K562 (cell line): ENCODE measurements around the gene CCDC148. TPM values are rescaled to one million over a fixed set of nuclear protein-coding genes. Genes with fewer than 3 reads are reported as not detected.

ENCODE experiments used
- ATAC-seq: fragments of 200-7000 bp; cut with Tn5 transposase; 3 replicates; pipeline ENCODE4 v1.9.1; 2020; ENCODE audit warnings: moderate library complexity
- BruUV-seq: library from RNA; stranded (reverse); fragments of 400-500 nt; replicated peaks from 2 replicates; lab custom pipeline; 2021; lab: Mats Ljungman, UMichigan
- CTCF ChIA-PET: fragments of 300-600 bp; formaldehyde crosslinking; extraction: SDS; loops from one replicate; lab custom pipeline; 2021; ENCODE audit warnings: low intra/inter-chr PET ratio; lab: Yijun Ruan, JAX
- POLR2A ChIA-PET: fragments of 300-600, 350-650 bp; sonication (Branson Sonifier 250); formaldehyde crosslinking; extraction: SDS; loops from one replicate; lab custom pipeline; 2021; ENCODE audit warnings: antibody characterized with exemption, inconsistent platforms; lab: Yijun Ruan, JAX
- DNase-seq, 4 experiments: peaks; one replicate each; pipeline versions ENCODE4 v3.0.0 to v3.0.0-alpha.2; 2011 to 2018; ENCODE audit warnings: low spot score in 3 of 4, mixed read lengths in 3 of 4; ENCODE audit errors: extremely low read depth in 1 of 4
- FAIRE-seq: peaks from 2 replicates; lab custom pipeline; 2011; peaks lifted over from hg19 to GRCh38; lab: Jason Lieb, UNC
- H2AFZ ChIP-seq: 2 replicates; pipeline ENCODE4 v1.6.0; 2011; ENCODE audit warnings: low read depth, low read length, control low read depth, inconsistent platforms
- H3K27ac ChIP-seq: fragments of 200-600 bp; 3 replicates; pipeline ENCODE4 v1.8.0; 2011; ENCODE audit warnings: low read depth, mild to moderate bottlenecking, control low read depth, inconsistent platforms, low read length, moderate library complexity, mixed read lengths; ENCODE audit errors: extremely low read depth
- H3K27me3 ChIP-seq, 2 experiments: fragments of 300-600 bp in 1 of 2; 2 replicates in 1 of 2; 3 replicates in 1 of 2; pipeline versions ENCODE4 v1.6.0 to v1.8.0; 2011; ENCODE audit warnings: inconsistent platforms in 2 of 2, low read length in 2 of 2, mild to moderate bottlenecking in 1 of 2, mixed read lengths in 1 of 2, moderate library complexity in 1 of 2; ENCODE audit not compliant: control insufficient read depth in 2 of 2, insufficient read depth in 2 of 2
- H3K36me3 ChIP-seq: fragments of 300-600 bp; 3 replicates; pipeline ENCODE4 v1.8.0; 2011; ENCODE audit warnings: mild to moderate bottlenecking, low read length, inconsistent platforms; ENCODE audit not compliant: control insufficient read depth, insufficient read depth
- H3K4me1 ChIP-seq, 2 experiments: fragments of 200-600 bp in 1 of 2; replicated peaks in 1 of 2; 2 replicates in 1 of 2; 3 replicates in 1 of 2; pipeline versions ENCODE4 v1.5.1 to v1.8.0; 2011; ENCODE audit warnings: inconsistent platforms in 2 of 2, low read length in 2 of 2, mild to moderate bottlenecking in 1 of 2, mixed read lengths in 1 of 2, moderate library complexity in 1 of 2; ENCODE audit not compliant: control insufficient read depth in 2 of 2, insufficient read depth in 2 of 2
- H3K4me2 ChIP-seq: 2 replicates; pipeline ENCODE4 v1.6.1; 2011; ENCODE audit warnings: low read length, control low read depth, inconsistent platforms, mixed read lengths; ENCODE audit not compliant: insufficient read depth
- H3K4me3 ChIP-seq: fragments of 200-600 bp; sonication (generic), shearing (Covaris generic); 2 replicates; pipeline ENCODE4 v1.5.1; 2016; ENCODE audit warnings: control low read depth, inconsistent platforms
- H3K79me2 ChIP-seq: fragments of 200-600 bp; 3 replicates; pipeline ENCODE4 v1.8.0; 2011; ENCODE audit warnings: low read length, inconsistent platforms; ENCODE audit not compliant: control insufficient read depth, insufficient read depth
- H3K9ac ChIP-seq, 2 experiments: 2 replicates each; pipeline versions ENCODE4 v1.6.0 to v1.6.1; 2011; ENCODE audit warnings: low read depth in 2 of 2, low read length in 2 of 2, control low read depth in 1 of 2, inconsistent platforms in 1 of 2, mild to moderate bottlenecking in 1 of 2, mixed read lengths in 1 of 2; ENCODE audit not compliant: insufficient read depth in 1 of 2
- H3K9me1 ChIP-seq: one replicate; pipeline ENCODE4 v1.6.0; 2011; ENCODE audit warnings: inconsistent platforms, mild to moderate bottlenecking, low read length, moderate library complexity; ENCODE audit not compliant: control insufficient read depth, insufficient read depth
- H3K9me3 ChIP-seq: replicated peaks from 2 replicates; pipeline ENCODE4 v1.5.1; 2011; ENCODE audit warnings: low read depth, low read length, inconsistent platforms; ENCODE audit not compliant: control insufficient read depth, insufficient read depth
- H4K20me1 ChIP-seq: replicated peaks from 2 replicates; pipeline ENCODE4 v1.6.1; 2011; ENCODE audit warnings: low read length, inconsistent platforms, mixed read lengths; ENCODE audit not compliant: control insufficient read depth, insufficient read depth
- FOSL1 ChIP-seq: fragments of 200-800 bp; sonication (Bioruptor generic); conservative IDR thresholded peaks from 2 replicates; pipeline ENCODE4 v1.6.1; 2016; ENCODE audit warnings: missing genetic modification characterization, missing compliant biosample characterization
- KDM2B ChIP-seq: fragments of 250-450 bp; sonication (Bioruptor Pico); IDR thresholded peaks from 2 replicates; pipeline ENCODE4 v1.8.0; 2021; ENCODE audit warnings: mild to moderate bottlenecking, moderate library complexity
- MXI1 ChIP-seq: IDR thresholded peaks from 2 replicates; pipeline ENCODE4 v1.6.1; 2011; ENCODE audit warnings: low read depth, mild to moderate bottlenecking, improper control_type of control experiment, low read length
- MYBL2 ChIP-seq, 2 experiments: fragments of 450-650 bp in 1 of 2; sonication (generic) in 1 of 2; formaldehyde crosslinking in 1 of 2; IDR thresholded peaks; 2 replicates each; pipeline versions ENCODE4 v1.6.1 to v1.8.1; 2017 to 2022; ENCODE audit warnings: borderline replicate concordance in 1 of 2, inconsistent platforms in 1 of 2, low read depth in 1 of 2, mild to moderate bottlenecking in 1 of 2, missing genetic modification reagents in 1 of 2, moderate library complexity in 1 of 2
- SAFB2 ChIP-seq: fragments of 200-400 bp; formaldehyde crosslinking; IDR thresholded peaks from 2 replicates; pipeline ENCODE4 v1.6.1; 2018; ENCODE audit warnings: borderline replicate concordance, low read length, low read depth, moderate library complexity; ENCODE audit not compliant: severe bottlenecking
- SMAD4 ChIP-seq: fragments of 250-450 bp; sonication (Bioruptor Pico); conservative IDR thresholded peaks from 2 replicates; pipeline ENCODE4 v1.8.0; 2021; ENCODE audit warnings: inconsistent platforms, mild to moderate bottlenecking, moderate library complexity
- TEAD4 ChIP-seq, 2 experiments: sonication (generic) in 1 of 2; formaldehyde crosslinking in 1 of 2; IDR thresholded peaks; 2 replicates each; pipeline versions ENCODE4 v1.6.1 to v1.8.0; 2012 to 2022; ENCODE audit warnings: borderline replicate concordance in 1 of 2, inconsistent platforms in 1 of 2, low read length in 1 of 2, mild to moderate bottlenecking in 1 of 2, missing genetic modification reagents in 1 of 2
- ZNF133 ChIP-seq: fragments of 250-450 bp; sonication (Bioruptor Pico); IDR thresholded peaks from 2 replicates; pipeline ENCODE4 v1.4.0; 2020; ENCODE audit warnings: mild to moderate bottlenecking
- ZNF232 ChIP-seq: sonication (generic); formaldehyde crosslinking; IDR thresholded peaks from 2 replicates; pipeline ENCODE4 v1.8.0; 2022; ENCODE audit warnings: mild to moderate bottlenecking, missing genetic modification reagents
- ZNF699 ChIP-seq: fragments of 250-450 bp; sonication (Bioruptor Pico); IDR thresholded peaks from 2 replicates; pipeline ENCODE4 v1.8.0; 2021; ENCODE audit warnings: mild to moderate bottlenecking, moderate library complexity; ENCODE audit not compliant: insufficient replicate concordance
- WGBS: fragments of 100-300 bp; shearing (Covaris generic); methylation state at CpG from one replicate; pipeline ENCODE4 v1.1.6; 2016; ENCODE audit warnings: low coverage, mixed read lengths; ENCODE audit not compliant: insufficient coverage; ENCODE audit errors: missing lambda C conversion rate; 5-methylcytosine and 5-hydroxymethylcytosine counted together
- in situ Hi-C: fragments of 300-500 bp; cut with MboI; formaldehyde crosslinking; loops from 4 replicates; pipeline ENCODE4 v1.15.0; 2018; ENCODE audit warnings: inconsistent platforms, mixed read lengths
- intact Hi-C: fragments of 100-400 bp; cut with micrococcal nuclease; formaldehyde crosslinking; loops from 2 replicates; pipeline ENCODE4 v1.14.2; 2022
- polyA plus RNA-seq, 8 experiments: library from polyadenylated mRNA; depleted of rRNA in 4 of 8; stranded (reverse) in 5 of 8; unstranded in 3 of 8; fragments of >200 nt; fragmentation: Nextera tagmentation in 2 of 8; fragmentation: Illumina TruSeq in 1 of 8; extraction: Ambion mirVana in 2 of 8; extraction: Trizol in 1 of 8; gene quantifications; 2 replicates each; pipeline versions ENCODE4 v1.2.1 to v1.2.3, GENCODE V29; 2011 to 2014; ENCODE audit warnings: inconsistent platforms in 1 of 8, missing spikeins in 1 of 8
- total RNA-seq, 7 experiments: library from RNA; depleted of rRNA in 6 of 7; stranded (reverse); fragments of >200 nt in 6 of 7; fragmentation: Illumina TruSeq in 2 of 7; extraction: Trizol in 2 of 7; gene quantifications; 2 replicates each; pipeline versions ENCODE4 v1.2.1 to v1.2.3, GENCODE V29; 2011 to 2021; ENCODE audit warnings: low replicate concordance in 1 of 7
- TF ChIP-seq, protein P1 (sequence below): fragments of 450-650 bp; IDR thresholded peaks from 2 replicates; pipeline ENCODE4 v1.6.1; 2018; ENCODE audit not compliant: partially characterized antibody
- TF ChIP-seq, protein P2 (sequence below): fragments of 450-650 bp; formaldehyde crosslinking; IDR thresholded peaks from 2 replicates; pipeline ENCODE4 v1.4.0; 2020; ENCODE audit warnings: mild to moderate bottlenecking, moderate library complexity
- TF ChIP-seq, protein P3 (sequence below): fragments of 450-650 bp; IDR thresholded peaks from 2 replicates; pipeline ENCODE4 v1.6.1; 2018; ENCODE audit warnings: mild to moderate bottlenecking, low read depth; ENCODE audit not compliant: partially characterized antibody

Gene CCDC148
- total and polyA plus RNA-seq, 9 of the 15 experiments (the other 6 are each of a cell fraction or from before 2014, with no cell fraction given) = 0.10 to 1.4 (median 0.65) TPM

DNA sequence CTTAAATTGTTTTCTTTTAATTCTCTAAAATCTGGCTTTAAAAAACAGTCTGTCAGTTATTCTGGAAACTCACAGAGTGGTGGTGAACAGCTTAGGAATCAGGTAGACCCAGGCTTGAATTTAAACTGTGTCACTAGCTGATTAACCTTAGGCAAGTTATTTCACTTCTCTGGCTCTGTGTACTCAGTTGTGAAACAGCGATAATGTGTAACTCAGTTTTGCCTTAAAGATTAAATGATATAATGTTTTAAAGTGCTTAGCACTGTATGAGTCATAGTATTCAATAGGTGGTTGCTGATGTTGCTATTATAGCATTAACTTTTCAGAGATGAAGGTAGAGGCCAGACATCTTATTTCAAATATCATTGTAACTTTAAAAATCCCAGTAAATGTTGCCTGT, 40.9 kb upstream of the CCDC148 start (continued):
- TF ChIP-seq TEAD4 (IDR thresholded peaks at IDR 0.05; ENCODE audit: low read length) (peak; percentile 54; the same call in 1 of the 2 replicates), TEAD4 (CRISPR knock-in tag; IDR thresholded peaks at IDR 0.05; ENCODE audit: borderline replicate concordance) (no peak), FOSL1 (tag) (peak; percentile 54), MYBL2 (IDR thresholded peaks at IDR 0.05; ENCODE audit: low read depth) (no peak), MYBL2 (CRISPR knock-in tag; IDR thresholded peaks at IDR 0.05; ENCODE audit: borderline replicate concordance) (no peak)

DNA sequence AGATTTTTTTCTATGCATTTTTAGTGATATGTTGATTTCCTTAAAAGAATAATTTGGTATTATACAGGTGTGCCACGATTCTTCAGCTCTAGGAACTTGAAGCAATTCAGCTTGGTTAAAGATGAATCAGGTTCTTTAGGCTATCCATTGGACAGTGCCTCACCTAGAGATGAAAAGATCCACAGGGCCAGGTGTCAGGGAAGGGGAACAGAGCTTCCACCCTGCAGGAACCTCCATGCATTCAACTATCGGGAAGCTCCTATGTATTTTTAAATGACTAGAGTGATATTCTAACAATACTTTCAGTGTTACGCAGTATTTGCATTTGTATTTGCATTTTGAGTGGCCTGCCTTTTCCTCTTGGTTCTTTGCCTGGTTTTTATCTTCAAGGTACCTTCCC, 40.4 kb upstream of the CCDC148 start:
- Histone ChIP-seq H3K27ac (no peak overlapping the region), H3K4me2 (no peak overlapping the region), H3K79me2 (peaks cover 75% of the 10 kb centered on the region), H2AFZ (no peak overlapping the region), H3K4me3 (no peak overlapping the region), H3K27me3 (no peaks in the 10 kb centered on the region), H3K9ac (no peak overlapping the region; a peak in 1 of 4 replicates), H3K9me1 (peaks cover 4% of the 10 kb centered on the region), H4K20me1 (peaks cover 4% of the 10 kb centered on the region), H3K36me3 (peaks cover 4% of the 10 kb centered on the region; the same call in 2 of the 3 replicates), H3K9me3 (no peaks in the 10 kb centered on the region), H3K4me1 (peaks cover 5 to 6% of the 10 kb centered on the region in 2 experiments; a peak in 3 of 5 replicates)
- ChIA-PET CTCF (no interaction called here), POLR2A (interaction anchor here (0.9 to 2.2 kb wide), 3 partner anchors 8 to 14 kb away, joined by 3 to 5 read pairs (median 4); no protein-coding TSS in a partner anchor)
- BruUV-seq = no TSS peak
- intact Hi-C loops = no loop called here
- DNase-seq = no peak
- in situ Hi-C loops = no loop called here
- whole genome bisulfite sequencing = 50% methylated on average over 3 of the region's 3 CpGs
- FAIRE-seq = no peak
- ATAC-seq = no peak
- TF ChIP-seq ZNF133 (no peak), SAFB2 (no peak), KDM2B (CRISPR knock-in tag) (no peak), ZNF699 (CRISPR knock-in tag) (no peak), MXI1 (no peak), ZNF232 (CRISPR knock-in tag) (no peak), SMAD4 (CRISPR knock-in tag) (no peak)
- TF ChIP-seq, protein P1, sequence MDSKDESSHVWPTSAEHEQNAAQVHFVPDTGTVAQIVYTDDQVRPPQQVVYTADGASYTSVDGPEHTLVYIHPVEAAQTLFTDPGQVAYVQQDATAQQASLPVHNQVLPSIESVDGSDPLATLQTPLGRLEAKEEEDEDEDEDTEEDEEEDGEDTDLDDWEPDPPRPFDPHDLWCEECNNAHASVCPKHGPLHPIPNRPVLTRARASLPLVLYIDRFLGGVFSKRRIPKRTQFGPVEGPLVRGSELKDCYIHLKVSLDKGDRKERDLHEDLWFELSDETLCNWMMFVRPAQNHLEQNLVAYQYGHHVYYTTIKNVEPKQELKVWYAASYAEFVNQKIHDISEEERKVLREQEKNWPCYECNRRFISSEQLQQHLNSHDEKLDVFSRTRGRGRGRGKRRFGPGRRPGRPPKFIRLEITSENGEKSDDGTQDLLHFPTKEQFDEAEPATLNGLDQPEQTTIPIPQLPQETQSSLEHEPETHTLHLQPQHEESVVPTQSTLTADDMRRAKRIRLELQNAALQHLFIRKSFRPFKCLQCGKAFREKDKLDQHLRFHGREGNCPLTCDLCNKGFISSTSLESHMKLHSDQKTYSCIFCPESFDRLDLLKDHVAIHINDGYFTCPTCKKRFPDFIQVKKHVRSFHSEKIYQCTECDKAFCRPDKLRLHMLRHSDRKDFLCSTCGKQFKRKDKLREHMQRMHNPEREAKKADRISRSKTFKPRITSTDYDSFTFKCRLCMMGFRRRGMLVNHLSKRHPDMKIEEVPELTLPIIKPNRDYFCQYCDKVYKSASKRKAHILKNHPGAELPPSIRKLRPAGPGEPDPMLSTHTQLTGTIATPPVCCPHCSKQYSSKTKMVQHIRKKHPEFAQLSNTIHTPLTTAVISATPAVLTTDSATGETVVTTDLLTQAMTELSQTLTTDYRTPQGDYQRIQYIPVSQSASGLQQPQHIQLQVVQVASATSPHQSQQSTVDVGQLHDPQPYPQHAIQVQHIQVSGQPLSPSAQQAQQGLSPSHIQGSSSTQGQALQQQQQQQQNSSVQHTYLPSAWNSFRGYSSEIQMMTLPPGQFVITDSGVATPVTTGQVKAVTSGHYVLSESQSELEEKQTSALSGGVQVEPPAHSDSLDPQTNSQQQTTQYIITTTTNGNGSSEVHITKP = no peak
- TF ChIP-seq, protein P2, sequence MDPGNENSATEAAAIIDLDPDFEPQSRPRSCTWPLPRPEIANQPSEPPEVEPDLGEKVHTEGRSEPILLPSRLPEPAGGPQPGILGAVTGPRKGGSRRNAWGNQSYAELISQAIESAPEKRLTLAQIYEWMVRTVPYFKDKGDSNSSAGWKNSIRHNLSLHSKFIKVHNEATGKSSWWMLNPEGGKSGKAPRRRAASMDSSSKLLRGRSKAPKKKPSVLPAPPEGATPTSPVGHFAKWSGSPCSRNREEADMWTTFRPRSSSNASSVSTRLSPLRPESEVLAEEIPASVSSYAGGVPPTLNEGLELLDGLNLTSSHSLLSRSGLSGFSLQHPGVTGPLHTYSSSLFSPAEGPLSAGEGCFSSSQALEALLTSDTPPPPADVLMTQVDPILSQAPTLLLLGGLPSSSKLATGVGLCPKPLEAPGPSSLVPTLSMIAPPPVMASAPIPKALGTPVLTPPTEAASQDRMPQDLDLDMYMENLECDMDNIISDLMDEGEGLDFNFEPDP (CRISPR knock-in tag) = no peak
- TF ChIP-seq, protein P3, sequence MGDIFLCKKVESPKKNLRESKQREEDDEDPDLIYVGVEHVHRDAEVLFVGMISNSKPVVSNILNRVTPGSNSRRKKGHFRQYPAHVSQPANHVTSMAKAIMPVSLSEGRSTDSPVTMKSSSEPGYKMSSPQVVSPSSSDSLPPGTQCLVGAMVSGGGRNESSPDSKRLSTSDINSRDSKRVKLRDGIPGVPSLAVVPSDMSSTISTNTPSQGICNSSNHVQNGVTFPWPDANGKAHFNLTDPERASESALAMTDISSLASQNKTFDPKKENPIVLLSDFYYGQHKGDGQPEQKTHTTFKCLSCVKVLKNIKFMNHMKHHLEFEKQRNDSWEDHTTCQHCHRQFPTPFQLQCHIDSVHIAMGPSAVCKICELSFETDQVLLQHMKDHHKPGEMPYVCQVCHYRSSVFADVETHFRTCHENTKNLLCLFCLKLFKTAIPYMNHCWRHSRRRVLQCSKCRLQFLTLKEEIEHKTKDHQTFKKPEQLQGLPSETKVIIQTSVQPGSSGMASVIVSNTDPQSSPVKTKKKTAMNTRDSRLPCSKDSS = no peak
